ENCODE results near the gene DDX27. TPM values are rescaled to one million over a fixed set of nuclear protein-coding genes. Genes with fewer than 3 reads are reported as not detected.

DDX27 gene
- total and polyA plus RNA-seq, 9 of the 15 experiments (the other 6 are each of a cell fraction or from before 2014, with no cell fraction given) = 17.9 to 79.3 (median 57.0) TPM

DNA sequence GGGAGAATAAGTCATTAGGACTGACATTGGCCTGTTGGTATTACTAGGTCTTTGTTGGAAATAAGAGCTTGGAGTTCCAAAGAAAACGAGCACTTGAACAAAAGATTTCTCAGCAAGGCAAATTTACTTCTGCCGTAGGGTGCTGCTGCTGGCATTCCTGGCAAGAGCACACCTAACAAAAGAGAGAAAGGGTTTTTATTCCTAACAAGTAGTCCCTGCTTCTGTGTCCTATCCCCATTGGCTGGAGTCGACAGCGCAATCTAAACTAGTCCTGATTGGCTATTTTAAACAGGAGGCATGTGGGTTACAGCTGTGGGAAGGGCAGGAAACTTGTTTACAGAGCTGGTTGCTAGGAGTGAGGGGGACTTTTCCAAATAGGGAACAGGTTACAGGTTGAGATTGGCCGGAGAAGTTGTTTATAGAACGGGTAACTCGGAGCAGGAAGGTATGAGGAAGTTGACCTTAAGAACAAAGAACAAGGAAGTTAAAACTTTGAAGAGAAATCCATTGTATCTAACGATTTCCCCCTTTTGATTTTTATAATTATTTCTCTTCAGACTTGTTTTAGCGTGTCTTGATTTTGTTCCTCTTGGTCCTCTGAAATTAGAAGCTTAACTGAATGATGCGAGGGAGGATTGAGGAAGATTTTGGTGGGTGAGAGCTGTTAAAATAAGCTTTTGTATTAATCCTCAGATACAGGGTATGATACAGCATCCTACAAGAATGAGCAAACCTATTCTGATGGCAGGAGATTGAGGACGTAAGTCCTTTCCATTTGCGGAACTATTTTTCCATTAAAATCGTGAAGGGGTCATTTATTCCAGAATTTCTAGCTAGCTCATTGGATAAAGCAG lies 62.1 kb downstream of the DDX27 start (continued):
- TF ChIP-seq, protein P1, sequence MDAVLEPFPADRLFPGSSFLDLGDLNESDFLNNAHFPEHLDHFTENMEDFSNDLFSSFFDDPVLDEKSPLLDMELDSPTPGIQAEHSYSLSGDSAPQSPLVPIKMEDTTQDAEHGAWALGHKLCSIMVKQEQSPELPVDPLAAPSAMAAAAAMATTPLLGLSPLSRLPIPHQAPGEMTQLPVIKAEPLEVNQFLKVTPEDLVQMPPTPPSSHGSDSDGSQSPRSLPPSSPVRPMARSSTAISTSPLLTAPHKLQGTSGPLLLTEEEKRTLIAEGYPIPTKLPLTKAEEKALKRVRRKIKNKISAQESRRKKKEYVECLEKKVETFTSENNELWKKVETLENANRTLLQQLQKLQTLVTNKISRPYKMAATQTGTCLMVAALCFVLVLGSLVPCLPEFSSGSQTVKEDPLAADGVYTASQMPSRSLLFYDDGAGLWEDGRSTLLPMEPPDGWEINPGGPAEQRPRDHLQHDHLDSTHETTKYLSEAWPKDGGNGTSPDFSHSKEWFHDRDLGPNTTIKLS (IDR thresholded peaks at IDR 0.05; ENCODE audit: borderline replicate concordance, low read depth) = no peak
- TF ChIP-seq ZNF282 (CRISPR knock-in tag; IDR thresholded peaks at IDR 0.05) = no peak
- TF ChIP-seq RBM25 (IDR thresholded peaks at IDR 0.05; ENCODE audit: low read depth, low read length, severe bottlenecking) = peak; percentile 39
- peak; percentile 59 for TF ChIP-seq RBFOX2 (IDR thresholded peaks at IDR 0.05; ENCODE audit: low read depth, low read length)
- peak; percentile 85 for TF ChIP-seq MYBL2 (IDR thresholded peaks at IDR 0.05; ENCODE audit: low read depth)
- TF ChIP-seq MYBL2 (CRISPR knock-in tag; IDR thresholded peaks at IDR 0.05; ENCODE audit: borderline replicate concordance) = no peak
- TF ChIP-seq PCBP2 (IDR thresholded peaks at IDR 0.05; ENCODE audit: low read depth, low read length, poor library complexity, severe bottlenecking) = no peak
- peak; percentile 19; the same call in 1 of the 2 replicates for TF ChIP-seq BRD4 (IDR thresholded peaks at IDR 0.05)
- peak; percentile 28; the same call in 1 of the 2 replicates for TF ChIP-seq CXXC5 (CRISPR knock-in tag; IDR thresholded peaks at IDR 0.05)
- TF ChIP-seq VEZF1 (CRISPR knock-in tag; IDR thresholded peaks at IDR 0.05) = no peak
- TF ChIP-seq TRIM28 (IDR thresholded peaks at IDR 0.05) = peak; percentile 68
- TF ChIP-seq, protein P2, sequence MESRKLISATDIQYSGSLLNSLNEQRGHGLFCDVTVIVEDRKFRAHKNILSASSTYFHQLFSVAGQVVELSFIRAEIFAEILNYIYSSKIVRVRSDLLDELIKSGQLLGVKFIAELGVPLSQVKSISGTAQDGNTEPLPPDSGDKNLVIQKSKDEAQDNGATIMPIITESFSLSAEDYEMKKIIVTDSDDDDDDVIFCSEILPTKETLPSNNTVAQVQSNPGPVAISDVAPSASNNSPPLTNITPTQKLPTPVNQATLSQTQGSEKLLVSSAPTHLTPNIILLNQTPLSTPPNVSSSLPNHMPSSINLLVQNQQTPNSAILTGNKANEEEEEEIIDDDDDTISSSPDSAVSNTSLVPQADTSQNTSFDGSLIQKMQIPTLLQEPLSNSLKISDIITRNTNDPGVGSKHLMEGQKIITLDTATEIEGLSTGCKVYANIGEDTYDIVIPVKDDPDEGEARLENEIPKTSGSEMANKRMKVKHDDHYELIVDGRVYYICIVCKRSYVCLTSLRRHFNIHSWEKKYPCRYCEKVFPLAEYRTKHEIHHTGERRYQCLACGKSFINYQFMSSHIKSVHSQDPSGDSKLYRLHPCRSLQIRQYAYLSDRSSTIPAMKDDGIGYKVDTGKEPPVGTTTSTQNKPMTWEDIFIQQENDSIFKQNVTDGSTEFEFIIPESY (CRISPR knock-in tag; IDR thresholded peaks at IDR 0.05) = no peak
- 0 out of 4 replicates have a peak, but pooled peaks of 1 of the 2 experiments have one; percentile 48 for TF ChIP-seq TEAD1 (CRISPR knock-in tag; IDR thresholded peaks at IDR 0.05)
- TF ChIP-seq ELF1 (tag; IDR thresholded peaks at IDR 0.05) = peak; percentile 54
- no peak for TF ChIP-seq PCBP1 (IDR thresholded peaks at IDR 0.05; ENCODE audit: low read depth, low read length, poor library complexity, severe bottlenecking)
- peak; percentile 47; the same call in 1 of the 2 replicates for TF ChIP-seq FOXP1 (CRISPR knock-in tag; IDR thresholded peaks at IDR 0.05)
- TF ChIP-seq AFF1 (IDR thresholded peaks at IDR 0.05; ENCODE audit: low read depth in 1 of 2, partially characterized antibody in 2 of 2) = peak in 1 of 2 experiments; percentile 18
- peak; percentile 14; the same call in 1 of the 2 replicates for TF ChIP-seq NFIC (IDR thresholded peaks at IDR 0.05)
